CD4-positive, CD25-positive, alpha-beta regulatory T cell (primary cell): ENCODE data around the gene BMPR1A. TPM values are rescaled to one million over a fixed set of nuclear protein-coding genes. Genes with fewer than 3 reads are reported as not detected.
"Not testable (repeated sequence)": the region's sequence is repeated elsewhere in the genome, so short reads cannot be mapped to it uniquely, and the experiment has no call there.

Experiments
- ATAC-seq, 2 donors: fragments of 150-1000 bp; cut with Tn5 transposase; one replicate each; pipeline ENCODE4 v1.10.0; 2021; ENCODE audit warnings: low read depth in 2 of 2, moderate number of reproducible peaks in 2 of 2, moderate library complexity in 1 of 2
- DNase-seq, 3 donors: peaks; one replicate each; pipeline versions ENCODE4 v3.0.0 to v3.0.0-alpha.2; 2012 to 2022; ENCODE audit warnings: mixed read lengths in 1 of 3
- H3K27ac ChIP-seq: one replicate; pipeline ENCODE4 v1.7.0; 2013; ENCODE audit warnings: mild to moderate bottlenecking, low read length; ENCODE audit not compliant: insufficient read depth, poor library complexity, severe bottlenecking
- H3K27me3 ChIP-seq: one replicate; pipeline ENCODE4 v1.7.0; 2013; ENCODE audit warnings: low read length; ENCODE audit not compliant: control insufficient read depth, insufficient read depth
- H3K36me3 ChIP-seq: one replicate; pipeline ENCODE4 v1.7.0; 2013; ENCODE audit warnings: mild to moderate bottlenecking, low read length, moderate library complexity; ENCODE audit not compliant: control insufficient read depth, insufficient read depth
- H3K4me1 ChIP-seq: 2 replicates; pipeline ENCODE4 v1.7.0; 2013; ENCODE audit warnings: mild to moderate bottlenecking, low read length; ENCODE audit not compliant: insufficient read depth, control insufficient read depth, poor library complexity, severe bottlenecking
- H3K4me3 ChIP-seq: one replicate; pipeline ENCODE4 v1.7.0; 2013; ENCODE audit warnings: low read depth, mild to moderate bottlenecking, low read length, moderate library complexity
- H3K9me3 ChIP-seq, 2 experiments: 1 replicate in 1 of 2; 2 replicates in 1 of 2; pipeline ENCODE4 v1.7.0; 2013; ENCODE audit warnings: low read length in 2 of 2, mild to moderate bottlenecking in 1 of 2, moderate library complexity in 1 of 2; ENCODE audit not compliant: control insufficient read depth in 2 of 2
- H3K27ac Mint-ChIP-seq, 3 donors: one replicate each; pipeline ENCODE4 v1.8.0; 2020 to 2022; ENCODE audit warnings: mild to moderate bottlenecking in 3 of 3, mixed read lengths in 3 of 3, moderate library complexity in 2 of 3
- H3K27me3 Mint-ChIP-seq: one replicate; pipeline ENCODE4 v1.8.0; 2022; ENCODE audit warnings: mild to moderate bottlenecking, mixed read lengths
- H3K36me3 Mint-ChIP-seq: one replicate; pipeline ENCODE4 v1.8.0; 2020; ENCODE audit warnings: mixed read lengths
- H3K4me1 Mint-ChIP-seq, 4 donors: one replicate each; pipeline ENCODE4 v1.8.0; 2020 to 2022; ENCODE audit warnings: mixed read lengths in 4 of 4, mild to moderate bottlenecking in 1 of 4
- H3K4me3 Mint-ChIP-seq, 4 donors: one replicate each; pipeline ENCODE4 v1.8.0; 2020 to 2022; ENCODE audit warnings: mild to moderate bottlenecking in 4 of 4, mixed read lengths in 4 of 4, moderate library complexity in 3 of 4
- H3K9me3 Mint-ChIP-seq, 7 donors: one replicate each; pipeline ENCODE4 v1.8.0; 2020 to 2022; ENCODE audit warnings: mixed read lengths in 7 of 7, mild to moderate bottlenecking in 3 of 7, moderate library complexity in 2 of 7
- polyA plus RNA-seq, 4 donors: library from polyadenylated mRNA; unstranded; fragments of 300-500 nt; fragmentation: Illumina TruSeq; gene quantifications; one replicate each; pipeline ENCODE4 v1.2.3, GENCODE V29; 2021
- total RNA-seq: library from RNA; stranded (reverse); gene quantifications from one replicate; pipeline ENCODE4 v1.2.3, GENCODE V29; 2022

BMPR1A gene
- total and polyA plus RNA-seq, 5 donors from 2014 or later: 2.2 to 8.8 (median 4.2) TPM

DNA sequence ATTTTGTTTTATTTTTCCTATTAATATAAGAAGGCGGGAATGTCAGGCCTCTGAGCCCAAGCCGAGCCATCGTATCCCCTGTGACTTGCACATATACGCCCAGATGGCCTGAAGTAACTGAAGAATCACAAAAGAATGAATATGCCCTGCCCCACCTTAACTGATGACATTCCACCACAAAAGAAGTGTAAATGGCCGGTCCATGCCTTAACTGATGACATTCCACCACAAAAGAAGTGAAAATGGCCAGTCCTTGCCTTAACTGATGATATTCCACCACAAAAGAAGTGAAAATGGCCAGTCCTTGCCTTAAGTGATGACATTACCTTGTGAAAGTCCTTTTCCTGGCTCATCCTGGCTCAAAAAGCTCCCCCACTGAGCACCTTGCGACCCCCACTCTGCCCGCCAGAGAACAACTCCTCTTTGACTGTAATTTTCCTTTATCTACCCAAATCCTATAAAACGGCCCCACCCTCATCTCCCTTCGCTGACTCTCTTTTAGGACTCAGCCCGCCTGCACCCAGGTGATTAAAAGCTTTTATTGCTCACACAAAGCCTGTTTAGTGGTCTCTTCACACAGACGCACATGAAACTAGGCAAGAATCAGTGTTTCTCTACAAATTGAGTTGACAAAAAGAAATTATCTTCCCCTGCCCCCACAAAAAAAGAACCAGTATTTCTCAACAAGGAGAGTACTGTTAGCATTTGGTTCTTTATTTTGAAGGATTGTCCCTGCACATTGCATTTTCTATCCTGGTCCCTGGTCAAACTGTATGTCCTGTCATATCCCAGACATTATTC, 108.8 kb downstream of the BMPR1A start:
- not testable (repeated sequence) for H3K4me1 Mint-ChIP-seq, H3K4me3 Mint-ChIP-seq, H3K4me3 ChIP-seq, H3K27me3 Mint-ChIP-seq, H3K27me3 ChIP-seq, H3K9me3 Mint-ChIP-seq, H3K9me3 ChIP-seq, ATAC-seq, H3K27ac Mint-ChIP-seq, DNase-seq, H3K27ac ChIP-seq, H3K36me3 Mint-ChIP-seq, H3K36me3 ChIP-seq, H3K4me1 ChIP-seq

GRCh38 chr10:86867149-86867548, 110.7 kb downstream of the BMPR1A start:
- no peak for ATAC-seq
- no peaks in the 10 kb centered on the region for H3K27me3 ChIP-seq
- Mint-ChIP-seq H3K36me3 (no peaks in the 10 kb centered on the region), H3K9me3 (peaks cover 0 to 2% (median 0%) of the 10 kb centered on the region in 7 donors), H3K27ac (peak overlapping the region in 1 of 3 donors; percentile 35), H3K4me1 (peaks cover 0 to 5% (median 0%) of the 10 kb centered on the region in 4 donors), H3K27me3 (no peaks in the 10 kb centered on the region), H3K4me3 (no peak overlapping the region)
- H3K4me3 ChIP-seq: no peak overlapping the region
- H3K36me3 ChIP-seq: no peaks in the 10 kb centered on the region
- H3K4me1 ChIP-seq: no peaks in the 10 kb centered on the region
- DNase-seq: no peak
- H3K9me3 ChIP-seq: no peaks in the 10 kb centered on the region
- H3K27ac ChIP-seq: no peak overlapping the region

- Mint-ChIP-seq H3K27ac (no peak overlapping the region), H3K4me1 (peaks cover 0 to 5% (median 0%) of the 10 kb centered on the region in 4 donors), H3K27me3 (no peaks in the 10 kb centered on the region), H3K4me3 (no peak overlapping the region), H3K9me3 (peaks cover 0 to 2% (median 0%) of the 10 kb centered on the region in 7 donors), H3K36me3 (no peaks in the 10 kb centered on the region)
- ATAC-seq (no peak), DNase-seq (no peak)
- no peaks in the 10 kb centered on the region for H3K9me3 ChIP-seq
- no peaks in the 10 kb centered on the region for H3K4me1 ChIP-seq
- H3K27ac ChIP-seq: no peak overlapping the region
- no peaks in the 10 kb centered on the region for H3K27me3 ChIP-seq
- no peak overlapping the region for H3K4me3 ChIP-seq
- no peaks in the 10 kb centered on the region for H3K36me3 ChIP-seq
Measured at GRCh38 chr10:86868353-86868752, 111.9 kb downstream of the BMPR1A start.

- Histone ChIP-seq H3K9me3 (no peaks in the 10 kb centered on the region), H3K27me3 (no peaks in the 10 kb centered on the region), H3K27ac (no peak overlapping the region), H3K36me3 (no peaks in the 10 kb centered on the region), H3K4me1 (no peaks in the 10 kb centered on the region), H3K4me3 (no peak overlapping the region)
- Mint-ChIP-seq H3K36me3 (no peaks in the 10 kb centered on the region), H3K27ac (peak overlapping the region in 1 of 3 donors; percentile 29), H3K4me1 (peaks cover 0 to 5% (median 0%) of the 10 kb centered on the region in 4 donors), H3K9me3 (peaks cover 0 to 2% (median 0%) of the 10 kb centered on the region in 7 donors), H3K27me3 (no peaks in the 10 kb centered on the region), H3K4me3 (no peak overlapping the region)
- DNase-seq (no peak), ATAC-seq (no peak)
Measured at GRCh38 chr10:86870679-86871078, 114.3 kb downstream of the BMPR1A start.

DNA sequence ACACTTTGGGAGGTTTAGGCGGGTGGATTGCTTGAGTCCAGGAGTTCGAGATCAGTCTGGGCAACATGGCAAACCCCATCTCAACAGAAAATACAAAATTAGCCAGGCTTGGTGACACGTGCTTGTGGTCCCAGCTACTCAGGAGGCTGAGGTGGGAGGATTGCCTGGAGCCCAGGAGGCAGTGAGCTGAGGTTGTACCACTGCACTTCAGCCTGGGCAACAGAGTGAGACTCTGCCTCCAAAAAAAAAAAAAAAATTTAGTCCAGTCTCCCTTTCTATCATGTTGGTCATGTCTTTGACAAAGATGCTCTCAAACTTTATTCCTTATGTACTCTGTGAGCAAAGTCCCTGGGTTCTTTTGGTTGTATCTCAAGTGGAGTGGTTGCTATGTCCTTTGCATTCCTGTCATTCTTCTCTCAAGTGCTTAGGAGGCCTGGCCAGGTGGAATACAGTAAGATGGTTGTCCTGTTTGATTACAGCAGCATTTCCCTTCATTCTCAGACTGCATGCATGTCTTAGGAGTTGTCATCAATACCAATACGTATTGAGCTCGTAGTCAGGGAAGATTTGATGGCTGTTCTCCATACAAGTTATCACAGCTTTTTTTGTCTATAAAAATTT, 115.3 kb downstream of the BMPR1A start:
- no peak for ATAC-seq
- Histone ChIP-seq H3K4me1 (no peaks in the 10 kb centered on the region), H3K36me3 (no peaks in the 10 kb centered on the region), H3K9me3 (no peaks in the 10 kb centered on the region), H3K27ac (no peak overlapping the region), H3K4me3 (no peak overlapping the region), H3K27me3 (no peaks in the 10 kb centered on the region)
- Mint-ChIP-seq H3K9me3 (peaks cover 0 to 2% (median 0%) of the 10 kb centered on the region in 7 donors), H3K4me3 (no peak overlapping the region), H3K27ac (no peak overlapping the region), H3K36me3 (no peaks in the 10 kb centered on the region), H3K27me3 (no peaks in the 10 kb centered on the region), H3K4me1 (peaks cover 0 to 5% (median 0%) of the 10 kb centered on the region in 4 donors)
- DNase-seq: no peak

GRCh38 chr10:86872757-86873156, 116.3 kb downstream of the BMPR1A start:
- Histone ChIP-seq H3K27me3 (no peaks in the 10 kb centered on the region), H3K4me3 (no peak overlapping the region), H3K4me1 (no peaks in the 10 kb centered on the region), H3K27ac (no peak overlapping the region), H3K9me3 (no peaks in the 10 kb centered on the region), H3K36me3 (no peaks in the 10 kb centered on the region)
- Mint-ChIP-seq H3K4me3 (no peak overlapping the region), H3K36me3 (no peaks in the 10 kb centered on the region), H3K27me3 (no peaks in the 10 kb centered on the region), H3K4me1 (peaks cover 0 to 2% (median 0%) of the 10 kb centered on the region in 4 donors), H3K9me3 (peaks cover 0 to 2% (median 0%) of the 10 kb centered on the region in 7 donors), H3K27ac (no peak overlapping the region)
- ATAC-seq (no peak), DNase-seq (no peak)

DNA sequence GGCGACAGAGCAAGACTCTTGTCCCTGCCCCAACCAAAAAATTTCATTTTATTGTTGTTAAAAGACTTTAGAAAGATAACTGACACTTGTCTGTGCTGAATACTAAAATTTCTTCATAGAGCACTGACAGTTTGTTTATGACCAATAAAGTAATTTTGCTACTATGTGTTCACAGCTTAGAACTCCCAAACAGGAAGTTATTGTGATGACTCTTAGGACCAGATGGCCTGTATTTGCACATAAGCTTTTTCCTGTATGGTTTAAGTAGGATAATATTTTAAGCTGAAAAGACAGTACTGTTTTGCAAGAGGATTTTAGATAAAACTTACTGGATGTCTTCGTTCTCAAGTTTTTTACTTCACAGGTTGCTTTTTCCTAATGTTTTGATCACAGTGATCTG, 120.3 kb downstream of the BMPR1A start:
- no peak overlapping the region for H3K4me3 Mint-ChIP-seq
- H3K36me3 ChIP-seq: no peaks in the 10 kb centered on the region
- H3K9me3 ChIP-seq: no peaks in the 10 kb centered on the region
- H3K4me1 ChIP-seq: no peaks in the 10 kb centered on the region
- H3K27me3 Mint-ChIP-seq: no peaks in the 10 kb centered on the region
- H3K27ac Mint-ChIP-seq: no peak overlapping the region
- H3K9me3 Mint-ChIP-seq: peaks cover 0 to 2% (median 0%) of the 10 kb centered on the region in 7 donors
- H3K27me3 ChIP-seq: no peaks in the 10 kb centered on the region
- peaks cover 0 to 6% (median 1%) of the 10 kb centered on the region in 4 donors for H3K4me1 Mint-ChIP-seq
- H3K4me3 ChIP-seq: no peak overlapping the region
- peaks cover 9% of the 10 kb centered on the region for H3K36me3 Mint-ChIP-seq
- no peak overlapping the region for H3K27ac ChIP-seq
- no peak for ATAC-seq
- DNase-seq: peak in 1 of 3 donors; percentile 28
